Neural cell (in vitro differentiated cells): Measurements from ENCODE around the gene RPL15. TPM values are rescaled to one million over a fixed set of nuclear protein-coding genes. Genes with fewer than 3 reads are reported as not detected.
"Not testable (repeated sequence)": the region's sequence is repeated elsewhere in the genome, so short reads cannot be mapped to it uniquely, and the experiment has no call there.

Experiments used
- H2AFZ ChIP-seq: fragments of 200-600, 300-800 bp; sonication (generic), shearing (Covaris generic); 2 replicates; pipeline ENCODE4 v1.6.0; 2014; ENCODE audit warnings: low read depth, mild to moderate bottlenecking, antibody characterized with exemption, low read length, moderate library complexity
- H3F3A ChIP-seq: fragments of 200-600 bp; shearing (Covaris generic); 2 replicates; pipeline ENCODE4 v1.6.1; 2016; ENCODE audit warnings: mild to moderate bottlenecking, moderate library complexity, mixed read lengths, antibody characterized with exemption, low read length; ENCODE audit not compliant: insufficient read depth, poor library complexity, severe bottlenecking
- H3K27ac ChIP-seq: fragments of 200-600, 300-800 bp; sonication (generic), shearing (Covaris generic); 2 replicates; pipeline ENCODE4 v1.5.1; 2014; ENCODE audit warnings: mild to moderate bottlenecking, low read length, moderate library complexity
- H3K27me3 ChIP-seq: fragments of 300-800, 200-600 bp; sonication (generic), shearing (Covaris generic); 2 replicates; pipeline ENCODE4 v1.6.0; 2014; ENCODE audit warnings: mild to moderate bottlenecking, low read depth, low read length, moderate library complexity; ENCODE audit not compliant: insufficient read depth
- H3K36me3 ChIP-seq: fragments of 300-800, 200-600 bp; sonication (generic), shearing (Covaris generic); 2 replicates; pipeline ENCODE4 v1.5.1; 2014; ENCODE audit warnings: mild to moderate bottlenecking, antibody characterized with exemption, low read length, moderate library complexity; ENCODE audit not compliant: insufficient read depth
- H3K4me2 ChIP-seq: fragments of 300-800, 200-600 bp; sonication (generic), shearing (Covaris generic); 2 replicates; pipeline ENCODE4 v1.6.0; 2014; ENCODE audit warnings: mild to moderate bottlenecking, low read length
- H3K4me3 ChIP-seq: fragments of 300-800, 200-600 bp; sonication (generic), shearing (Covaris generic); 2 replicates; pipeline ENCODE4 v1.5.1; 2014; ENCODE audit warnings: mild to moderate bottlenecking, low read length, moderate library complexity
- H3K79me2 ChIP-seq: fragments of 200-600 bp; shearing (Covaris generic); replicated peaks from 2 replicates; pipeline ENCODE4 v1.6.0; 2014; ENCODE audit warnings: mild to moderate bottlenecking, low read length, moderate library complexity; ENCODE audit not compliant: insufficient read depth
- H3K9ac ChIP-seq: fragments of 300-800, 200-600 bp; sonication (generic), shearing (Covaris generic); 2 replicates; pipeline ENCODE4 v1.6.1; 2016; ENCODE audit warnings: mild to moderate bottlenecking, low read length, mixed read lengths
- H3K9me2 ChIP-seq: fragments of 200-600 bp; shearing (Covaris generic); 2 replicates; pipeline ENCODE4 v1.6.1; 2016; ENCODE audit warnings: mild to moderate bottlenecking, low read length, mixed read lengths; ENCODE audit not compliant: insufficient read depth
- H3K9me3 ChIP-seq: fragments of 200-600, 300-800 bp; sonication (generic), shearing (Covaris generic); 2 replicates; pipeline ENCODE4 v1.6.1; 2016; ENCODE audit warnings: mild to moderate bottlenecking, mixed run types, low read length, moderate library complexity, mixed read lengths
- H4K20me1 ChIP-seq: fragments of 200-600 bp; shearing (Covaris generic); 2 replicates; pipeline ENCODE4 v1.6.1; 2016; ENCODE audit warnings: mild to moderate bottlenecking, mixed run types; ENCODE audit not compliant: insufficient read depth
- EP300 ChIP-seq: fragments of 450-650 bp; conservative IDR thresholded peaks from 2 replicates; pipeline ENCODE4 v1.6.1; 2014; ENCODE audit warnings: antibody characterized with exemption, mild to moderate bottlenecking, moderate library complexity; ENCODE audit not compliant: poor library complexity, severe bottlenecking
- EZH2 ChIP-seq: fragments of 200-600, 300-800 bp; shearing (Covaris generic), sonication (generic); IDR thresholded peaks from 2 replicates; pipeline ENCODE4 v1.6.1; 2014; ENCODE audit warnings: antibody characterized with exemption, low read length, borderline replicate concordance, mild to moderate bottlenecking; ENCODE audit not compliant: insufficient read depth, poor library complexity, severe bottlenecking
- MXI1 ChIP-seq: fragments of 450-650 bp; conservative IDR thresholded peaks from 2 replicates; pipeline ENCODE4 v1.6.1; 2014; ENCODE audit warnings: antibody characterized with exemption, mild to moderate bottlenecking; ENCODE audit not compliant: poor library complexity, severe bottlenecking
- POLR2AphosphoS5 ChIP-seq: IDR thresholded peaks from 2 replicates; pipeline ENCODE4 v1.6.1; 2012
- RAD21 ChIP-seq: fragments of 450-650 bp; conservative IDR thresholded peaks from 2 replicates; pipeline ENCODE4 v1.6.1; 2014; ENCODE audit warnings: antibody characterized with exemption, mild to moderate bottlenecking, moderate library complexity
- REST ChIP-seq: IDR thresholded peaks from 2 replicates; pipeline ENCODE4 v1.6.1; 2012; ENCODE audit warnings: borderline replicate concordance
- SMC3 ChIP-seq: fragments of 450-650 bp; conservative IDR thresholded peaks from 2 replicates; pipeline ENCODE4 v1.6.1; 2014; ENCODE audit warnings: antibody characterized with exemption, mild to moderate bottlenecking, moderate library complexity; ENCODE audit not compliant: poor library complexity
- TAF1 ChIP-seq: IDR thresholded peaks from 2 replicates; pipeline ENCODE4 v1.6.1; 2012; ENCODE audit warnings: low read depth
- polyA plus RNA-seq: library from polyadenylated mRNA; depleted of rRNA; stranded (reverse); fragments of >200 nt; gene quantifications from 2 replicates; pipeline ENCODE4 v1.2.3, GENCODE V29; 2014
- TF ChIP-seq, protein P1 (sequence below): fragments of 450-650 bp; IDR thresholded peaks from 2 replicates; pipeline ENCODE4 v1.5.1; 2014; ENCODE audit warnings: antibody characterized with exemption, mild to moderate bottlenecking, moderate library complexity; ENCODE audit not compliant: poor library complexity, severe bottlenecking

RPL15 gene
- polyA plus RNA-seq, 1 donor from 2014 or later: 3,247 TPM

- not testable (repeated sequence) for H3K27me3 ChIP-seq, H2AFZ ChIP-seq, H3K9me2 ChIP-seq, H3K9me3 ChIP-seq, H4K20me1 ChIP-seq, H3F3A ChIP-seq, H3K36me3 ChIP-seq
- peak overlapping the region; percentile 89 for H3K4me3 ChIP-seq
- peaks cover 41% of the 10 kb centered on the region for H3K79me2 ChIP-seq
- peak overlapping the region; percentile 97 for H3K9ac ChIP-seq
- H3K27ac ChIP-seq: peak overlapping the region; percentile 92
- H3K4me2 ChIP-seq: peak overlapping the region; percentile 81
Observed at GRCh38 chr3:23918331-23918730, 1.4 kb downstream of the RPL15 start.

DNA sequence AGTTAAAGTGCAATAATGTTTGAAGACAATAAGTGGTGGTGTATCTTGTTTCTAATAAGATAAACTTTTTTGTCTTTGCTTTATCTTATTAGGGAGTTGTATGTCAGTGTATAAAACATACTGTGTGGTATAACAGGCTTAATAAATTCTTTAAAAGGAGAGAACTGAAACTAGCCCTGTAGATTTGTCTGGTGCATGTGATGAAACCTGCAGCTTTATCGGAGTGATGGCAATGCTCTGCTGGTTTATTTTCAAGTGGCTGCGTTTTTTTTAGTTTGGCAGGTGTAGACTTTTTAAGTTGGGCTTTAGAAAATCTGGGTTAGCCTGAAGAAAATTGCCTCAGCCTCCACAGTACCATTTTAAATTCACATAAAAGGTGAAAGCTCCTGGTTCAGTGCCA is 2.7 kb downstream of the RPL15 start:
- H3K4me3 ChIP-seq: peak overlapping the region; percentile 41
- H3K79me2 ChIP-seq: peaks cover 28% of the 10 kb centered on the region
- H3K36me3 ChIP-seq: peaks cover 13% of the 10 kb centered on the region
- H3F3A ChIP-seq: peaks cover 5% of the 10 kb centered on the region
- H3K27ac ChIP-seq: no peak overlapping the region
- no peaks in the 10 kb centered on the region for H3K9me3 ChIP-seq
- no peaks in the 10 kb centered on the region for H4K20me1 ChIP-seq
- no peaks in the 10 kb centered on the region for H3K9me2 ChIP-seq
- H3K4me2 ChIP-seq: no peak overlapping the region
- H3K27me3 ChIP-seq: no peaks in the 10 kb centered on the region
- H3K9ac ChIP-seq: no peak overlapping the region
- H2AFZ ChIP-seq: no peak overlapping the region
- TF ChIP-seq EZH2 (no peak), TAF1 (no peak)

- Histone ChIP-seq H2AFZ (no peak overlapping the region), H3F3A (peaks cover 5% of the 10 kb centered on the region), H3K27ac (no peak overlapping the region), H3K9me2 (no peaks in the 10 kb centered on the region), H4K20me1 (no peaks in the 10 kb centered on the region), H3K79me2 (peaks cover 24% of the 10 kb centered on the region), H3K4me3 (peak overlapping the region; percentile 41), H3K9me3 (no peaks in the 10 kb centered on the region), H3K27me3 (no peaks in the 10 kb centered on the region), H3K9ac (no peak overlapping the region), H3K36me3 (peaks cover 13% of the 10 kb centered on the region), H3K4me2 (no peak overlapping the region)
- TF ChIP-seq RAD21: no peak
- no peak for TF ChIP-seq REST
- TF ChIP-seq EZH2: no peak
- no peak for TF ChIP-seq EP300
- TF ChIP-seq MXI1: no peak
- no peak for TF ChIP-seq SMC3
- no peak for TF ChIP-seq TAF1
- TF ChIP-seq, protein P1, sequence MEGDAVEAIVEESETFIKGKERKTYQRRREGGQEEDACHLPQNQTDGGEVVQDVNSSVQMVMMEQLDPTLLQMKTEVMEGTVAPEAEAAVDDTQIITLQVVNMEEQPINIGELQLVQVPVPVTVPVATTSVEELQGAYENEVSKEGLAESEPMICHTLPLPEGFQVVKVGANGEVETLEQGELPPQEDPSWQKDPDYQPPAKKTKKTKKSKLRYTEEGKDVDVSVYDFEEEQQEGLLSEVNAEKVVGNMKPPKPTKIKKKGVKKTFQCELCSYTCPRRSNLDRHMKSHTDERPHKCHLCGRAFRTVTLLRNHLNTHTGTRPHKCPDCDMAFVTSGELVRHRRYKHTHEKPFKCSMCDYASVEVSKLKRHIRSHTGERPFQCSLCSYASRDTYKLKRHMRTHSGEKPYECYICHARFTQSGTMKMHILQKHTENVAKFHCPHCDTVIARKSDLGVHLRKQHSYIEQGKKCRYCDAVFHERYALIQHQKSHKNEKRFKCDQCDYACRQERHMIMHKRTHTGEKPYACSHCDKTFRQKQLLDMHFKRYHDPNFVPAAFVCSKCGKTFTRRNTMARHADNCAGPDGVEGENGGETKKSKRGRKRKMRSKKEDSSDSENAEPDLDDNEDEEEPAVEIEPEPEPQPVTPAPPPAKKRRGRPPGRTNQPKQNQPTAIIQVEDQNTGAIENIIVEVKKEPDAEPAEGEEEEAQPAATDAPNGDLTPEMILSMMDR: no peak
- no peak for TF ChIP-seq POLR2AphosphoS5
Observed at GRCh38 chr3:23920151-23920655, 3.3 kb downstream of the RPL15 start.
